SK-N-MC (cell line): Measurements from ENCODE around the gene ATP10D.

Experiments
- EZH2 ChIP-seq: fragments of 200-600 bp; sonication (generic); IDR thresholded peaks from one replicate; pipeline ENCODE4 v1.6.1; 2017; ENCODE audit warnings: antibody characterized with exemption
- FOXP2 ChIP-seq: optimal IDR thresholded peaks from 2 replicates; pipeline ENCODE3; 2011; ENCODE audit warnings: mild to moderate bottlenecking, moderate library complexity; ENCODE audit not compliant: insufficient read depth; ENCODE audit errors: extremely low read length, control extremely low read depth
- POLR2AphosphoS5 ChIP-seq: IDR thresholded peaks from 2 replicates; pipeline ENCODE4 v1.6.1; 2012; ENCODE audit warnings: mild to moderate bottlenecking, low read depth, low read length, borderline replicate concordance

- TF ChIP-seq POLR2AphosphoS5, result no peak
- TF ChIP-seq EZH2, result no peak
- no peak for TF ChIP-seq FOXP2
These were observed 46.9 kb downstream of the ATP10D start for GRCh38 chr4:47531954-47532321.
